Liver (tissue), 9 donors: ENCODE data around the gene SORL1. TPM values are rescaled to one million over a fixed set of nuclear protein-coding genes. Genes with fewer than 3 reads are reported as not detected.

Experiments used
- DNase-seq: peaks from one replicate; pipeline ENCODE4 v3.0.0-alpha.2; 2017; ENCODE audit warnings: low spot score
- H3K27ac ChIP-seq, 2 donors: one replicate each; pipeline ENCODE4 v1.7.0; 2013; ENCODE audit warnings: inconsistent platforms in 2 of 2, low read length in 2 of 2, control low read depth in 1 of 2, low read depth in 1 of 2, mild to moderate bottlenecking in 1 of 2
- H3K27me3 ChIP-seq, 4 donors: one replicate each; pipeline versions ENCODE4 v1.6.1 to v1.7.0; 2013; ENCODE audit warnings: low read length in 3 of 4, inconsistent platforms in 1 of 4, mild to moderate bottlenecking in 1 of 4, moderate library complexity in 1 of 4; ENCODE audit not compliant: control insufficient read depth in 4 of 4, insufficient read depth in 4 of 4
- H3K36me3 ChIP-seq, 4 donors: one replicate each; pipeline versions ENCODE4 v1.6.1 to v1.7.0; 2013; ENCODE audit warnings: low read length in 3 of 4, mild to moderate bottlenecking in 3 of 4, low read depth in 1 of 4, moderate library complexity in 1 of 4; ENCODE audit not compliant: control insufficient read depth in 4 of 4, insufficient read depth in 3 of 4
- H3K4me1 ChIP-seq, 4 donors: one replicate each; pipeline versions ENCODE4 v1.6.1 to v1.7.0; 2013; ENCODE audit warnings: low read length in 3 of 4, mild to moderate bottlenecking in 3 of 4, moderate library complexity in 1 of 4; ENCODE audit not compliant: control insufficient read depth in 4 of 4, insufficient read depth in 4 of 4
- H3K4me3 ChIP-seq, 3 donors: one replicate each; pipeline versions ENCODE4 v1.6.1 to v1.7.0; 2013; ENCODE audit warnings: low read length in 3 of 3, control low read depth in 1 of 3, low read depth in 1 of 3, mild to moderate bottlenecking in 1 of 3
- H3K9ac ChIP-seq, 2 donors: one replicate each; pipeline ENCODE4 v1.7.0; 2013; ENCODE audit warnings: low read length in 2 of 2, mild to moderate bottlenecking in 2 of 2, moderate library complexity in 2 of 2, control low read depth in 1 of 2, low read depth in 1 of 2
- H3K9me3 ChIP-seq, 4 donors: one replicate each; pipeline versions ENCODE4 v1.6.1 to v1.7.0; 2013; ENCODE audit warnings: low read length in 3 of 4; ENCODE audit not compliant: control insufficient read depth in 4 of 4
- ATF3 ChIP-seq: IDR thresholded peaks from 2 replicates; pipeline ENCODE4 v1.6.1; 2016; ENCODE audit warnings: antibody characterized with exemption
- CTCF ChIP-seq: fragments of 150-350 bp; IDR thresholded peaks from 2 replicates; pipeline ENCODE4 v1.5.1; 2017; ENCODE audit warnings: improper control_type of control experiment, low read depth, low read length; ENCODE audit not compliant: missing input control
- EGR1 ChIP-seq, 2 donors: IDR thresholded peaks; 2 replicates each; pipeline ENCODE4 v1.6.1; 2016 to 2018; ENCODE audit warnings: antibody characterized with exemption in 2 of 2, low read depth in 2 of 2
- FOXA1 ChIP-seq: IDR thresholded peaks from 2 replicates; pipeline ENCODE4 v1.6.1; 2016; ENCODE audit warnings: antibody characterized with exemption
- FOXA2 ChIP-seq: IDR thresholded peaks from 2 replicates; pipeline ENCODE4 v1.6.1; 2016; ENCODE audit warnings: antibody characterized with exemption
- GABPA ChIP-seq, 2 donors: IDR thresholded peaks in 1 of 2; conservative IDR thresholded peaks in 1 of 2; 2 replicates each; pipeline ENCODE4 v1.6.1; 2016; ENCODE audit warnings: antibody characterized with exemption in 2 of 2, mild to moderate bottlenecking in 1 of 2, moderate library complexity in 1 of 2
- HNF4A ChIP-seq, 2 donors: conservative IDR thresholded peaks; 2 replicates each; pipeline ENCODE4 v1.6.1; 2016; ENCODE audit warnings: antibody characterized with exemption in 2 of 2, mild to moderate bottlenecking in 2 of 2
- HNF4G ChIP-seq: IDR thresholded peaks from 2 replicates; pipeline ENCODE4 v1.6.1; 2016; ENCODE audit warnings: antibody characterized with exemption
- JUND ChIP-seq, 2 donors: IDR thresholded peaks; 2 replicates each; pipeline ENCODE4 v1.6.1; 2016; ENCODE audit warnings: antibody characterized with exemption in 2 of 2
- MAX ChIP-seq: IDR thresholded peaks from 2 replicates; pipeline ENCODE4 v1.6.1; 2016; ENCODE audit warnings: antibody characterized with exemption
- NR2F2 ChIP-seq: IDR thresholded peaks from 2 replicates; pipeline ENCODE4 v1.6.1; 2016; ENCODE audit warnings: antibody characterized with exemption
- RAD21 ChIP-seq, 2 donors: IDR thresholded peaks; 2 replicates each; pipeline ENCODE4 v1.6.1; 2016; ENCODE audit warnings: antibody characterized with exemption in 2 of 2, mild to moderate bottlenecking in 2 of 2
- REST ChIP-seq: IDR thresholded peaks from 2 replicates; pipeline ENCODE4 v1.6.1; 2016; ENCODE audit warnings: antibody characterized with exemption, mild to moderate bottlenecking
- RXRA ChIP-seq, 2 donors: IDR thresholded peaks; 2 replicates each; pipeline ENCODE4 v1.6.1; 2017 to 2018; ENCODE audit warnings: antibody characterized with exemption in 2 of 2, mild to moderate bottlenecking in 1 of 2
- SP1 ChIP-seq: IDR thresholded peaks from 2 replicates; pipeline ENCODE4 v1.6.1; 2018; ENCODE audit warnings: antibody characterized with exemption, mild to moderate bottlenecking
- TAF1 ChIP-seq: conservative IDR thresholded peaks from 2 replicates; pipeline ENCODE4 v1.6.1; 2016; ENCODE audit warnings: antibody characterized with exemption, mild to moderate bottlenecking
- YY1 ChIP-seq: IDR thresholded peaks from 2 replicates; pipeline ENCODE4 v1.6.1; 2016; ENCODE audit warnings: antibody characterized with exemption, mild to moderate bottlenecking
- ZBTB33 ChIP-seq: IDR thresholded peaks from 2 replicates; pipeline ENCODE4 v1.6.1; 2016; ENCODE audit warnings: antibody characterized with exemption
- WGBS: extraction: QIAGEN DNeasy Blood & Tissue Kit; methylation state at CpG from one replicate; pipeline ENCODE4 v1.1.7; 2013; 5-methylcytosine and 5-hydroxymethylcytosine counted together
- polyA plus RNA-seq, 2 donors: library from polyadenylated mRNA; stranded (reverse) in 1 of 2; unstranded in 1 of 2; fragments of 200-250 nt in 1 of 2; fragments of >200 nt in 1 of 2; fragmentation: Nextera tagmentation in 1 of 2; extraction: Ambion mirVana in 1 of 2; gene quantifications; one replicate each; pipeline versions ENCODE4 v1.2.1 to v1.2.3, GENCODE V29; 2013 to 2015
- total RNA-seq, 2 donors: library from RNA; depleted of rRNA; stranded (reverse); fragments of >200 nt; gene quantifications; one replicate each; pipeline ENCODE4 v1.2.3, GENCODE V29; 2014
- donor health status: healthy.
- donor health status: healthy.
- donor health status: healthy.
- donor health status: healthy.
- donor health status: healthy.

Gene SORL1
- total and polyA plus RNA-seq, 4 donors, result 14.6 to 124 (median 25.4) TPM

- TF ChIP-seq HNF4G, result no peak
- no peak for TF ChIP-seq HNF4A (conservative IDR thresholded peaks at IDR 0.05)
- no peak for TF ChIP-seq ZBTB33
- TF ChIP-seq FOXA1, result no peak
- no peak for TF ChIP-seq RXRA (IDR thresholded peaks at IDR 0.05)
- no peak for TF ChIP-seq REST
- TF ChIP-seq RAD21 (IDR thresholded peaks at IDR 0.05), result no peak
- no peak for TF ChIP-seq CTCF
- TF ChIP-seq TAF1, result no peak
- no peak for TF ChIP-seq NR2F2
- TF ChIP-seq FOXA2, result no peak
- TF ChIP-seq JUND (IDR thresholded peaks at IDR 0.05), result no peak
- H3K4me3 ChIP-seq, result no peak overlapping the region
- H3K9me3 ChIP-seq, result no peaks in the 10 kb centered on the region
- H3K4me1 ChIP-seq, result no peaks in the 10 kb centered on the region
- H3K9ac ChIP-seq, result no peak overlapping the region
- DNase-seq, result no peak
- H3K27ac ChIP-seq, result no peak overlapping the region
- 83% methylated on average over 6 of the region's 6 CpGs for WGBS
- peaks cover 3 to 44% (median 29%) of the 10 kb centered on the region in 4 donors for H3K36me3 ChIP-seq
- no peaks in the 10 kb centered on the region for H3K27me3 ChIP-seq
These were observed 36.5 kb downstream of the SORL1 start for GRCh38 chr11:121488641-121489040.

GRCh38 chr11:121489823-121490222, 37.7 kb downstream of the SORL1 start:
- H3K4me1 ChIP-seq, result no peaks in the 10 kb centered on the region
- H3K9me3 ChIP-seq, result no peaks in the 10 kb centered on the region
- H3K36me3 ChIP-seq, result peaks cover 3 to 44% (median 33%) of the 10 kb centered on the region in 4 donors
- no peak overlapping the region for H3K9ac ChIP-seq
- WGBS, result 96% methylated on average over 2 of the region's 2 CpGs
- no peak overlapping the region for H3K4me3 ChIP-seq
- no peaks in the 10 kb centered on the region for H3K27me3 ChIP-seq
- no peak overlapping the region for H3K27ac ChIP-seq
- DNase-seq, result no peak
- TF ChIP-seq SP1 (no peak), ZBTB33 (no peak), GABPA (IDR thresholded peaks at IDR 0.05 in 1 of 2, conservative IDR thresholded peaks at IDR 0.05 in 1 of 2) (no peak), FOXA1 (no peak), RAD21 (IDR thresholded peaks at IDR 0.05) (no peak), YY1 (no peak), RXRA (IDR thresholded peaks at IDR 0.05) (no peak), ATF3 (no peak), JUND (IDR thresholded peaks at IDR 0.05) (no peak), REST (no peak), FOXA2 (no peak), NR2F2 (no peak), HNF4A (conservative IDR thresholded peaks at IDR 0.05) (no peak), EGR1 (IDR thresholded peaks at IDR 0.05; ENCODE audit: low read depth in 2 of 2) (no peak), MAX (no peak), HNF4G (no peak), TAF1 (no peak)
